Measurements from ENCODE around the gene C12orf42. TPM values are rescaled to one million over a fixed set of nuclear protein-coding genes. Genes with fewer than 3 reads are reported as not detected.

Gene C12orf42
- total RNA-seq (10 to 100 TPM in 1 of 5 donors, 1 to 10 TPM in 4; 7.5 to 16.9 (median 9.2) TPM), total RNA-seq (0.30 to 14.2 (median 5.3) reads per million in 29 experiments)
- total RNA-seq (2013) = 9.6 TPM

DNA sequence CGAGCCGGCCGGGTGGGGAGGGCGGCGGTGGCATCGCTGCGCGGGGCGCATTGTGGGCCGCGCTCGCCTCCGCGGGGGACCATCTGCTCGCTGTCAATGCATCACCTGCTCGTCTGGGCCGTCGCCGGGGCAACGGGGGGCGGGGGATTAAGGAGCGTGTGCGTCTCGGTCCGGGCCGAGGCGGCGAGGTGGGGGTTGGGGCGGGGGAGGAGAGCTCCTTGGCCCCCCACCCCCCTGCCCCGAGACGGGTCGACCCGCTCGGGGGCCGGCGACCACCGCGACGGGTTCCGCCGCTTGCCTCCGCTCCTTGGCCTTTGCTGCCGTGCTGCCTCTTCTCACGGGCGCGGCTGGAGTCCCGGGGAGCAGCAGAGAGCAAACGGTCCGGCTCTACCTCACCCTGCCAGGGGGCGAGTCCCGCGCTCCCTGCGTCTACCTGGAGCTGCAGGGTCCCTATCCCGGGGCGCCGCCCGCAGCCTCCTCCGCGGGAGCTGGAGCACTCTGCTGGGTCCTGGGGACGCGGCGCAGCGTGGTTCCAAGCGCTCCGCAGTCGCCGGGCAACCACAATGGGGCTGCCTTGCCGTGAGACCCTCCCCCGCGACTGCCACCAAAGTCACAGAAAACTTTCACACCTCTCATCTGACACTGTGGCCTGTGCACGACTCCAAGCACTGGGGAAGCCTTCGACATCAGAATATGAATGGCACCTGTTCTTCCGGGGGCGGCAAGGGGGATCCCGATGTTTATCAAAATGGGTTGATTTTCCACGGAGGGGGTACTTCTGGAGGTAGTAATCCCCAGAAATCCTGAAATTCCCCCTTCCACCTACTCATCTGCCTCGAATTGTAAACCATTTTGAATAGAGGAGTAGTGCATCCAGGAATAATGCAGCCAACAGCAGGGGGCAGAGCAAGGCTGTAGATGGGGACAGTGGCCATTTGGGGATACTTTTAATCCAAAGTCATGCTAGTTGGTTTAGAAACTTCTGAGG is at the start of gene C12orf42:
Gene C12orf42 (minus strand): TSS at position 500 of the 988 bp plus-strand sequence. CDS start 17,542 bp downstream, outside the sequence.
- no peaks in the 10 kb centered on the region for H3K36me3 Mint-ChIP-seq

DNA sequence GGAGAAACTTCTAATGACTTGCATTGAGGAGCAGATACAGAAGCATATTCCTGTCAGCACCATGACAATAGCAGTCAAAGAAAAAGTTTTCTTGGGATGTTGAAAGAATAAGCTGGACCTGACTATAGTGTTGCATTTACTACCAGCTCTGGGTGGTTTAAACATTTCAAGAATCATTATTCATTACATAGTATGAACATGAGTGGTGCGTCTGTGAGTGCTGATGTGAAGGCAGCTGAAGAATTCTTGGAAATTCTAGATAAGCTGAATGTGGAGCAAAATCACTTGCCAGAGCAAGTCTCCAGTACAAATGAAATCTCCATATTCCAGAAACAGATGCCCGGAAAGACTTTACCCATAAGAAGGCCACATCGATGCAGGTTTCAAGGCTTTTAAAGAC is 46.3 kb upstream of the C12orf42 start:
- Histone ChIP-seq H3K9me3 (no peaks in the 10 kb centered on the region), H3K36me3 (ENCODE audit: control insufficient read depth in 2 of 2, extremely low read depth in 1 of 2, insufficient read depth in 1 of 2, low read length in 1 of 2) (no peaks in the 10 kb centered on the region), H3K27me3 (replicated peaks in 1 of 2; ENCODE audit: control insufficient read depth in 2 of 2, extremely low read depth in 1 of 2, insufficient read depth in 2 of 2, low read length in 1 of 2) (no peaks in the 10 kb centered on the region), H3K4me1 (ENCODE audit: control insufficient read depth in 1 of 2, extremely low read depth in 1 of 2, insufficient read depth in 2 of 2, low read length in 2 of 2) (no peaks in the 10 kb centered on the region), H3K4me3 (ENCODE audit: control insufficient read depth in 1 of 2, extremely low read depth in 1 of 2, low read length in 1 of 2) (no peak overlapping the region), H3K27ac (ENCODE audit: low read length) (no peak overlapping the region)
- ChIA-PET POLR2A (no interaction called here), CTCF (no interaction called here)
- no peaks in the 10 kb centered on the region for H3K27me3 Mint-ChIP-seq
- peaks cover 0 to 2% (median 0%) of the 10 kb centered on the region in 3 donors for H3K4me1 Mint-ChIP-seq
- no peak overlapping the region for H3K4me3 Mint-ChIP-seq
- DNase-seq = no peak
- H3K36me3 Mint-ChIP-seq = no peaks in the 10 kb centered on the region
- 89% methylated on average over 2 of the region's 3 CpGs for WGBS (ENCODE audit: insufficient coverage)
- no peak overlapping the region for H3K27ac Mint-ChIP-seq
- no peaks in the 10 kb centered on the region for H3K9me3 Mint-ChIP-seq
- no peak for ATAC-seq (replicated peaks in 1 of 4)

More for the DNA sequence above, at the start of gene C12orf42:
- WGBS (ENCODE audit: insufficient coverage) = under 1% methylated on average over 67 of the region's 77 CpGs
- peak within 1 kb of the TSS; percentile 67 to 93 (median 75) for H3K4me3 Mint-ChIP-seq
- CTCF ChIA-PET = interaction anchor here (0.7 to 1.4 kb wide), 5 partner anchors 20 to 480 kb away, joined by 3 to 5 read pairs (median 4); no protein-coding TSS in a partner anchor
- H3K9me3 Mint-ChIP-seq = peaks cover 5 to 6% (median 5%) of the 10 kb centered on the region in 3 donors
- H3K4me3 ChIP-seq (ENCODE audit: control insufficient read depth in 1 of 2, extremely low read depth in 1 of 2, low read length in 1 of 2) = peak within 1 kb of the TSS; percentile 66 to 71
- POLR2A ChIA-PET = interaction anchor here (0.6 to 0.7 kb wide), 4 partner anchors 19 to 1732 kb away, joined by 3 to 5 read pairs (median 4); no protein-coding TSS in a partner anchor
- peaks cover 3 to 38% of the 10 kb centered on the region in 2 donors for H3K27me3 Mint-ChIP-seq
- DNase-seq (peak; percentile 26 to 74 (median 54)), ATAC-seq (replicated peaks in 1 of 4) (peak; percentile 76 to 86 (median 84))
- H3K27ac Mint-ChIP-seq = peak within 1 kb of the TSS; percentile 44 to 73
- peak within 1 kb of the TSS; percentile 43 for H3K27ac ChIP-seq (ENCODE audit: low read length)
- H3K9me3 ChIP-seq = no peaks in the 10 kb centered on the region
- peaks cover 10 to 14% of the 10 kb centered on the region in 2 experiments for H3K4me1 ChIP-seq (ENCODE audit: control insufficient read depth in 1 of 2, extremely low read depth in 1 of 2, insufficient read depth in 2 of 2, low read length in 2 of 2)
- H3K27me3 ChIP-seq (replicated peaks in 1 of 2; ENCODE audit: control insufficient read depth in 2 of 2, extremely low read depth in 1 of 2, insufficient read depth in 2 of 2, low read length in 1 of 2) = peaks cover 0 to 10% of the 10 kb centered on the region in 2 experiments
- peaks cover 16 to 23% (median 18%) of the 10 kb centered on the region in 3 donors for H3K4me1 Mint-ChIP-seq
- no peaks in the 10 kb centered on the region for H3K36me3 ChIP-seq (ENCODE audit: control insufficient read depth in 2 of 2, extremely low read depth in 1 of 2, insufficient read depth in 1 of 2, low read length in 1 of 2)

GRCh38 chr12:103540319-103540718 is 44.6 kb upstream of the C12orf42 start:
- H3K27me3 Mint-ChIP-seq = no peaks in the 10 kb centered on the region
- no peak overlapping the region for H3K27ac ChIP-seq (ENCODE audit: low read length)
- no peak for ATAC-seq (replicated peaks in 1 of 4)
- H3K36me3 ChIP-seq (ENCODE audit: control insufficient read depth in 2 of 2, extremely low read depth in 1 of 2, insufficient read depth in 1 of 2, low read length in 1 of 2) = no peaks in the 10 kb centered on the region
- no peaks in the 10 kb centered on the region for H3K4me1 ChIP-seq (ENCODE audit: control insufficient read depth in 1 of 2, extremely low read depth in 1 of 2, insufficient read depth in 2 of 2, low read length in 2 of 2)
- H3K9me3 ChIP-seq = no peaks in the 10 kb centered on the region
- no peaks in the 10 kb centered on the region for H3K27me3 ChIP-seq (replicated peaks in 1 of 2; ENCODE audit: control insufficient read depth in 2 of 2, extremely low read depth in 1 of 2, insufficient read depth in 2 of 2, low read length in 1 of 2)
- no CpG with 5 or more reads among the region's 3 CpGs for WGBS (ENCODE audit: insufficient coverage)
- H3K4me1 Mint-ChIP-seq = peaks cover 0 to 2% (median 0%) of the 10 kb centered on the region in 3 donors
- ChIA-PET CTCF (no interaction called here), POLR2A (no interaction called here)
- DNase-seq = no peak
- no peak overlapping the region for H3K4me3 Mint-ChIP-seq
- no peaks in the 10 kb centered on the region for H3K36me3 Mint-ChIP-seq
- no peak overlapping the region for H3K4me3 ChIP-seq (ENCODE audit: control insufficient read depth in 1 of 2, extremely low read depth in 1 of 2, low read length in 1 of 2)
- H3K9me3 Mint-ChIP-seq = no peaks in the 10 kb centered on the region
- H3K27ac Mint-ChIP-seq = no peak overlapping the region

- WGBS (ENCODE audit: insufficient coverage) = no CpG with 5 or more reads among the region's 1 CpG
- ATAC-seq (replicated peaks in 1 of 4) (no peak), DNase-seq (no peak)
- H3K27ac ChIP-seq (ENCODE audit: low read length) = no peak overlapping the region
- no peaks in the 10 kb centered on the region for H3K4me1 ChIP-seq (ENCODE audit: control insufficient read depth in 1 of 2, extremely low read depth in 1 of 2, insufficient read depth in 2 of 2, low read length in 2 of 2)
- ChIA-PET POLR2A (no interaction called here), CTCF (no interaction called here)
- no peak overlapping the region for H3K27ac Mint-ChIP-seq
- H3K9me3 ChIP-seq = no peaks in the 10 kb centered on the region
- peaks cover 0 to 2% of the 10 kb centered on the region in 2 experiments for H3K27me3 ChIP-seq (replicated peaks in 1 of 2; ENCODE audit: control insufficient read depth in 2 of 2, extremely low read depth in 1 of 2, insufficient read depth in 2 of 2, low read length in 1 of 2)
- peaks cover 0 to 7% of the 10 kb centered on the region in 2 donors for H3K27me3 Mint-ChIP-seq
- no peaks in the 10 kb centered on the region for H3K36me3 Mint-ChIP-seq
- H3K36me3 ChIP-seq (ENCODE audit: control insufficient read depth in 2 of 2, extremely low read depth in 1 of 2, insufficient read depth in 1 of 2, low read length in 1 of 2) = no peaks in the 10 kb centered on the region
- peaks cover 0 to 2% (median 0%) of the 10 kb centered on the region in 3 donors for H3K4me1 Mint-ChIP-seq
- no peak overlapping the region for H3K4me3 Mint-ChIP-seq
- no peaks in the 10 kb centered on the region for H3K9me3 Mint-ChIP-seq
- H3K4me3 ChIP-seq (ENCODE audit: control insufficient read depth in 1 of 2, extremely low read depth in 1 of 2, low read length in 1 of 2) = no peak overlapping the region
Observed at GRCh38 chr12:103538397-103538796, 42.6 kb upstream of the C12orf42 start.

DNA sequence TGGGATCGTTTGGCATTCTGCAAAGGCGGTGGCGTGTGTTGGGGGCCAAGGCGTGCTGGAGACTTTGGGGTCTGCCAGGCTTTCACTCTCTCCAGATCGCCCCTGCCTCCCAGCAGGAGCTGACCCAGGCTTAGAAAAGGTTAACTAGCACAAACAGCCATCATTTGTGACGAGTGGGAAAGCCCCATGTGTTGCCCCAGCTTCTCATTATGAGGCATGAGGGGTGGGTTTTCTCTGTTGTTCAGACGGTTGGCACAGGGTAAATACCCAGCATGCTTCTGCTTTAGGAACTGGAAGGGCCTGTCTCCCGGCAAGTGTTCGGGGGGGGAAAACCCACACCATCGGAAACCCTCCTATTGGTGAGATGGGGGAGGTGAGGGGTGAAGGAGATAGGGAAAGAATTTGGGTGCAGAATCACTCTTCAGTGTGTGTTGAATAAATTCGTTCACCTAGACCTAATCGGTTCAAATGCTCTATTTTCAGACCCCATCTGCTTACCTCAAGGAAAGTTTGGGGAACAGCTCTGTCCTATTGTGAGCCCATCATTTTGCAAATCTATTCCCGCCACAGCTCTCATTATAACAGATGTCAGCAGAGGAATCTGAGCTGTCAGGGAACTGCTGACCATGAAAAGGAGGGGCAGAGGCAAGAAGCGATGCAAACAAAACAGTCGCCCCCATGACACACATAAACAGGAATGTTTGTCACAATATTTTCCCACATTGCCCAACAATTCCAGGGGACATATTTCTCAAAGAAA is 34.7 kb upstream of the C12orf42 start:
- ATAC-seq (replicated peaks in 1 of 4) (no peak), DNase-seq (no peak)
- no peak overlapping the region for H3K4me3 Mint-ChIP-seq
- 86% methylated on average over 5 of the region's 15 CpGs for WGBS (ENCODE audit: insufficient coverage)
- Histone ChIP-seq H3K4me1 (ENCODE audit: control insufficient read depth in 1 of 2, extremely low read depth in 1 of 2, insufficient read depth in 2 of 2, low read length in 2 of 2) (peaks cover 0 to 2% of the 10 kb centered on the region in 2 experiments), H3K9me3 (no peaks in the 10 kb centered on the region), H3K36me3 (ENCODE audit: control insufficient read depth in 2 of 2, extremely low read depth in 1 of 2, insufficient read depth in 1 of 2, low read length in 1 of 2) (no peaks in the 10 kb centered on the region), H3K4me3 (ENCODE audit: control insufficient read depth in 1 of 2, extremely low read depth in 1 of 2, low read length in 1 of 2) (no peak overlapping the region), H3K27ac (ENCODE audit: low read length) (no peak overlapping the region), H3K27me3 (replicated peaks in 1 of 2; ENCODE audit: control insufficient read depth in 2 of 2, extremely low read depth in 1 of 2, insufficient read depth in 2 of 2, low read length in 1 of 2) (peaks cover 2 to 5% of the 10 kb centered on the region in 2 experiments)
- ChIA-PET CTCF (interaction anchor here in 1 of 2 donors (0.6 kb wide), 1 partner anchor 527 kb away, joined by 3 read pairs; no protein-coding TSS in a partner anchor), POLR2A (no interaction called here)
- peaks cover 0 to 14% of the 10 kb centered on the region in 2 donors for H3K27me3 Mint-ChIP-seq
- no peaks in the 10 kb centered on the region for H3K4me1 Mint-ChIP-seq
- no peaks in the 10 kb centered on the region for H3K36me3 Mint-ChIP-seq
- H3K9me3 Mint-ChIP-seq = no peaks in the 10 kb centered on the region
- H3K27ac Mint-ChIP-seq = no peak overlapping the region

GRCh38 chr12:103529306-103529705 is 33.5 kb upstream of the C12orf42 start:
- Histone ChIP-seq H3K27me3 (replicated peaks in 1 of 2; ENCODE audit: control insufficient read depth in 2 of 2, extremely low read depth in 1 of 2, insufficient read depth in 2 of 2, low read length in 1 of 2) (peaks cover 2 to 5% of the 10 kb centered on the region in 2 experiments), H3K4me3 (ENCODE audit: control insufficient read depth in 1 of 2, extremely low read depth in 1 of 2, low read length in 1 of 2) (no peak overlapping the region), H3K36me3 (ENCODE audit: control insufficient read depth in 2 of 2, extremely low read depth in 1 of 2, insufficient read depth in 1 of 2, low read length in 1 of 2) (no peaks in the 10 kb centered on the region), H3K4me1 (ENCODE audit: control insufficient read depth in 1 of 2, extremely low read depth in 1 of 2, insufficient read depth in 2 of 2, low read length in 2 of 2) (peaks cover 0 to 2% of the 10 kb centered on the region in 2 experiments), H3K27ac (ENCODE audit: low read length) (no peak overlapping the region), H3K9me3 (no peaks in the 10 kb centered on the region)
- ATAC-seq (replicated peaks in 1 of 4) = no peak
- no peaks in the 10 kb centered on the region for H3K9me3 Mint-ChIP-seq
- CTCF ChIA-PET = no interaction called here
- DNase-seq = no peak
- no CpG with 5 or more reads among the region's 4 CpGs for WGBS (ENCODE audit: insufficient coverage)
- no peaks in the 10 kb centered on the region for H3K36me3 Mint-ChIP-seq
- POLR2A ChIA-PET = no interaction called here
- peaks cover 0 to 12% of the 10 kb centered on the region in 2 donors for H3K27me3 Mint-ChIP-seq
- no peak overlapping the region for H3K4me3 Mint-ChIP-seq
- H3K4me1 Mint-ChIP-seq = no peaks in the 10 kb centered on the region
- H3K27ac Mint-ChIP-seq = no peak overlapping the region
